Panc1 (cell line): ENCODE data around the gene PEX5L. TPM values are rescaled to one million over a fixed set of nuclear protein-coding genes. Genes with fewer than 3 reads are reported as not detected.

Experiments used
- ATAC-seq: fragments of 200-7000 bp; cut with Tn5 transposase; 2 replicates; pipeline ENCODE4 v1.9.1; 2020; ENCODE audit warnings: mild to moderate bottlenecking, moderate library complexity
- BruUV-seq: library from RNA; stranded (reverse); fragments of 400-500 nt; replicated peaks from 2 replicates; lab custom pipeline; 2021; lab: Mats Ljungman, UMichigan
- CTCF ChIA-PET: fragments of 300-600 bp; sonication (Branson Sonifier 250); formaldehyde crosslinking; loops from one replicate; lab custom pipeline; 2022; ENCODE audit warnings: antibody characterized with exemption; lab: Charles Lee
- POLR2A ChIA-PET: fragments of 300-600 bp; sonication (Branson Sonifier 250); formaldehyde crosslinking; loops from one replicate; lab custom pipeline; 2022; ENCODE audit warnings: antibody characterized with exemption; lab: Charles Lee
- DNase-seq: peaks from one replicate; pipeline ENCODE4 v3.0.0-alpha.2; 2010; ENCODE audit warnings: low read depth, low spot score
- H3K27ac ChIP-seq: 2 replicates; pipeline ENCODE4 v1.5.1; 2011; ENCODE audit warnings: mild to moderate bottlenecking, low read length, inconsistent platforms
- H3K27me3 ChIP-seq: fragments of 200-500 bp; sonication (Bioruptor generic); 2 replicates; pipeline ENCODE4 v1.6.0; 2014; ENCODE audit warnings: low read length, inconsistent platforms; ENCODE audit not compliant: control insufficient read depth, insufficient read depth
- H3K36me3 ChIP-seq: fragments of 200-500 bp; sonication (Bioruptor generic); 2 replicates; pipeline ENCODE4 v1.5.1; 2014; ENCODE audit warnings: inconsistent platforms, mild to moderate bottlenecking, low read length, moderate library complexity; ENCODE audit not compliant: control insufficient read depth, insufficient read depth
- H3K4me1 ChIP-seq: 2 replicates; pipeline ENCODE4 v1.5.1; 2011; ENCODE audit warnings: inconsistent platforms, mild to moderate bottlenecking, low read length, moderate library complexity; ENCODE audit not compliant: control insufficient read depth, insufficient read depth
- H3K4me3 ChIP-seq, 2 experiments: 2 replicates each; pipeline ENCODE4 v1.5.1; 2011 to 2012; ENCODE audit warnings: low read depth in 2 of 2, low read length in 2 of 2, mild to moderate bottlenecking in 2 of 2, inconsistent platforms in 1 of 2, moderate library complexity in 1 of 2
- H3K9me3 ChIP-seq: fragments of 200-500 bp; sonication (Bioruptor generic); 2 replicates; pipeline ENCODE4 v1.5.1; 2014; ENCODE audit warnings: low read depth, mild to moderate bottlenecking, inconsistent platforms, low read length, moderate library complexity; ENCODE audit not compliant: control insufficient read depth, insufficient read depth
- CTCF ChIP-seq: fragments of 450-650 bp; IDR thresholded peaks from 2 replicates; pipeline ENCODE4 v1.5.1; 2017; ENCODE audit warnings: mild to moderate bottlenecking
- POLR2AphosphoS5 ChIP-seq: IDR thresholded peaks from 2 replicates; pipeline ENCODE4 v1.6.1; 2012; ENCODE audit warnings: mild to moderate bottlenecking, low read depth, low read length, moderate library complexity
- REST ChIP-seq, 2 experiments: IDR thresholded peaks; 2 replicates each; pipeline ENCODE4 v1.6.1; 2011 to 2012; ENCODE audit warnings: low read depth in 2 of 2, control low read depth in 1 of 2, low read length in 1 of 2, mild to moderate bottlenecking in 1 of 2, moderate library complexity in 1 of 2; ENCODE audit not compliant: insufficient read depth in 1 of 2
- SIN3A ChIP-seq: IDR thresholded peaks from 2 replicates; pipeline ENCODE4 v1.6.1; 2012; ENCODE audit warnings: low read depth, mild to moderate bottlenecking, low read length, moderate library complexity, borderline replicate concordance; ENCODE audit not compliant: insufficient read depth
- TCF7L2 ChIP-seq: IDR thresholded peaks from 2 replicates; pipeline ENCODE4 v1.6.1; 2011; ENCODE audit warnings: mild to moderate bottlenecking, low read depth, low read length, inconsistent platforms
- in situ Hi-C: cut with HindIII; loops from 2 replicates; pipeline ENCODE4 v1.10.0; 2016; ENCODE audit warnings: low sequenced_read_pairs, low pct_unique_long_range_greater_than_20kb
- intact Hi-C: fragments of 100-400 bp; cut with micrococcal nuclease; formaldehyde crosslinking; loops from one replicate; pipeline ENCODE4 v1.10.0; 2022; ENCODE audit not compliant: unreplicated experiment
- total RNA-seq: library from RNA; stranded (reverse); gene quantifications from one replicate; pipeline ENCODE4 v1.2.1, GENCODE V29; 2021; ENCODE audit not compliant: unreplicated experiment

PEX5L gene
- total RNA-seq, 1 experiment from 2014 or later: 0.23 TPM

DNA sequence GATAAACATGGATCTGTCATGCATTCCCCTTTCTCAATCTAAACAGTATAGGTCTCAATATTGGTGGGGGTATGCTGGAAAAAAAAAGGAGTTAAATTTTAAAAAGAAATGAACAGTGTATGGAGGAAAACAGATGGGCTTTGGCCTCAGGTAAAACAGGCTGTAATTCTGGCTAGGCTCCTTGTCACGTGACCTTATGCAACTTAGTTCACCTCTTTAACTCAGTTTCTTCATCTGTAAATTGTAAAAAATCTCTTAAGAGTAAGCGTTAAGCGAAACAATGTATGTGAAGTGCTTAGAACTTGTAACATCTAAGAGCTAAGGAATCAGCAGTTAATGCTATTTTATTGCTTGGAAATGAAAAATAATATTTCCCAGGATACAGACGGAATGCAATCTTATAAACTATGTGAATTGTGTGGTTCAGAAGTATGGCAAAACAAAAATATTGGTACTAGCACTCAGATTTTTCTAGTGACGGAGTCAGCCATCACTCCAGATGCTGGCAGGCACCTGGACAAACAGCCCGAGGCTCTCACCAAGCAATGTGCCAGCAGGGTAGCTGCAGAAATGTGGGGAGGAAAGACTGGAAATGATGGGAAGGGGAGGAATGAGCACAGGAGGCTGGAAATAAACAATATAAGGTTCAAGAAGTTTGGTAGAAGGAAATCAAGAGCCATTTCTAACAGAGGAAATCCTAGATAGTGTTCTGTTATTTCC is 211.1 kb downstream of the PEX5L start:
- H3K36me3 ChIP-seq: no peaks in the 10 kb centered on the region
- intact Hi-C loops: no loop called here
- CTCF ChIA-PET: no interaction called here

DNA sequence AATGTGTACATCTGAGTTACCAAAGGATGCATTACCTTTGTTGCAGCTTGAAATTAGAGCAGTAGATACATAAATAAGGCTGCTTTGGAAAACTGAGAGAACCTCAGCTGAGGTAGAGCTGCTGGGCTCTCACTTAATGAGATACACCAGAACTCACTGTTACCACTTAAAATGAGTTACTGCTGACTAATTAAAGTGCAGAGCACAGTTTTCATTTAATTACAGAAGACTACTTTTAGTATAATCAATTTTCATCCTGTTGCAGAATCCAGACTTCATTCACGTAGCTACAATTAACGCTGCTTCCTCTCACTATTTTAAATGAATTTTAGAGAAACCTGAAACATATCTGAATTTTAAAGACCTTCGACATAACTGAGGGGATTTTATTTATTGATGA is 214.4 kb downstream of the PEX5L start:
- CTCF ChIA-PET: no interaction called here

More for the DNA sequence above, 211.1 kb downstream of the PEX5L start:
- Histone ChIP-seq H3K4me1 (no peaks in the 10 kb centered on the region), H3K27ac (no peak overlapping the region), H3K27me3 (peaks cover 6% of the 10 kb centered on the region; the same call in 1 of the 2 replicates), H3K4me3 (no peak overlapping the region), H3K9me3 (no peaks in the 10 kb centered on the region)
- DNase-seq (no peak), ATAC-seq (no peak)
- in situ Hi-C loops: no loop called here
- BruUV-seq: no TSS peak
- no peak for TF ChIP-seq REST (IDR thresholded peaks at IDR 0.05; ENCODE audit: insufficient read depth in 1 of 2, low read depth in 2 of 2, low read length in 1 of 2)
- TF ChIP-seq POLR2AphosphoS5: no peak
- no peak for TF ChIP-seq CTCF
- TF ChIP-seq SIN3A: no peak
- TF ChIP-seq TCF7L2: no peak
- POLR2A ChIA-PET: no interaction called here

More for the DNA sequence above, 214.4 kb downstream of the PEX5L start:
- no peak for ATAC-seq
- in situ Hi-C loops (no loop called here), intact Hi-C loops (no loop called here)
- no peaks in the 10 kb centered on the region for H3K9me3 ChIP-seq
- peaks cover 6% of the 10 kb centered on the region; the same call in 1 of the 2 replicates for H3K27me3 ChIP-seq
- POLR2A ChIA-PET: no interaction called here
- H3K4me1 ChIP-seq: no peaks in the 10 kb centered on the region
- no peaks in the 10 kb centered on the region for H3K36me3 ChIP-seq
- no peak for TF ChIP-seq CTCF
- H3K27ac ChIP-seq: no peak overlapping the region
- no TSS peak for BruUV-seq
- DNase-seq: no peak
- no peak overlapping the region for H3K4me3 ChIP-seq
